Keratinocyte (primary cell): Measurements from ENCODE around the gene WASF2. TPM values are rescaled to one million over a fixed set of nuclear protein-coding genes. Genes with fewer than 3 reads are reported as not detected.

Experiments used
- DNase-seq: peaks from one replicate; pipeline ENCODE4 v3.0.0-alpha.2; 2011; ENCODE audit warnings: low read depth, missing footprints, low spot score
- FAIRE-seq: peaks from 2 replicates; lab custom pipeline; 2011; peaks lifted over from hg19 to GRCh38; lab: Jason Lieb, UNC
- H2AFZ ChIP-seq: 2 replicates; pipeline ENCODE4 v1.6.0; 2012; ENCODE audit warnings: low read length, control low read depth, inconsistent platforms; ENCODE audit not compliant: control insufficient read depth
- H3K27ac ChIP-seq: 2 replicates; pipeline ENCODE4 v1.5.1; 2011; ENCODE audit warnings: low read length; ENCODE audit not compliant: control insufficient read depth, insufficient read depth
- H3K27me3 ChIP-seq: 3 replicates; pipeline ENCODE4 v1.6.0; 2011; ENCODE audit warnings: low read length; ENCODE audit not compliant: control insufficient read depth, insufficient read depth; ENCODE audit errors: extremely low read depth
- H3K36me3 ChIP-seq, 2 experiments: 2 replicates in 1 of 2; 3 replicates in 1 of 2; pipeline ENCODE4 v1.5.1; 2011; ENCODE audit warnings: low read length in 2 of 2, mild to moderate bottlenecking in 1 of 2; ENCODE audit not compliant: control insufficient read depth in 2 of 2, insufficient read depth in 2 of 2; ENCODE audit errors: extremely low read depth in 1 of 2
- H3K4me1 ChIP-seq: 3 replicates; pipeline ENCODE4 v1.5.1; 2011; ENCODE audit warnings: low read length; ENCODE audit not compliant: control insufficient read depth, insufficient read depth; ENCODE audit errors: extremely low read depth
- H3K4me2 ChIP-seq: 3 replicates; pipeline ENCODE4 v1.6.0; 2011; ENCODE audit warnings: low read depth, low read length; ENCODE audit not compliant: control insufficient read depth, insufficient read depth; ENCODE audit errors: extremely low read depth
- H3K4me3 ChIP-seq, 3 experiments: fragments of 200-600 bp in 1 of 3; sonication (generic) in 1 of 3; 2 replicates in 2 of 3; 3 replicates in 1 of 3; pipeline ENCODE4 v1.5.1; 2011 to 2016; ENCODE audit warnings: low read length in 3 of 3, mild to moderate bottlenecking in 3 of 3, control low read depth in 2 of 3, inconsistent platforms in 1 of 3, low read depth in 1 of 3, mixed read lengths in 1 of 3, mixed run types in 1 of 3, moderate library complexity in 1 of 3; ENCODE audit not compliant: control insufficient read depth in 2 of 3, insufficient read depth in 2 of 3; ENCODE audit errors: extremely low read depth in 1 of 3
- H3K79me2 ChIP-seq: 2 replicates; pipeline ENCODE4 v1.6.0; 2012; ENCODE audit warnings: low read length; ENCODE audit not compliant: control insufficient read depth, insufficient read depth
- H3K9ac ChIP-seq: 3 replicates; pipeline ENCODE4 v1.6.0; 2011; ENCODE audit warnings: low read length; ENCODE audit not compliant: control insufficient read depth, insufficient read depth; ENCODE audit errors: extremely low read depth
- H3K9me1 ChIP-seq: 3 replicates; pipeline ENCODE4 v1.6.0; 2011; ENCODE audit warnings: low read length; ENCODE audit not compliant: control insufficient read depth, insufficient read depth; ENCODE audit errors: extremely low read depth
- H3K9me3 ChIP-seq: 2 replicates; pipeline ENCODE4 v1.5.1; 2012; ENCODE audit warnings: low read depth, low read length; ENCODE audit not compliant: control insufficient read depth
- H4K20me1 ChIP-seq: 3 replicates; pipeline ENCODE4 v1.6.0; 2011; ENCODE audit warnings: low read length; ENCODE audit not compliant: control insufficient read depth, insufficient read depth; ENCODE audit errors: extremely low read depth
- CTCF ChIP-seq, 3 experiments: IDR thresholded peaks in 1 of 3; conservative IDR thresholded peaks in 1 of 3; optimal IDR thresholded peaks in 1 of 3; 2 replicates in 2 of 3; 3 replicates in 1 of 3; pipeline versions ENCODE3 to v1.5.1; 2011; ENCODE audit warnings: low read length in 3 of 3, mild to moderate bottlenecking in 3 of 3, moderate library complexity in 2 of 3, control low read depth in 1 of 3, inconsistent platforms in 1 of 3; ENCODE audit not compliant: insufficient read depth in 2 of 3; ENCODE audit errors: extremely low read depth in 1 of 3
- EZH2 ChIP-seq: IDR thresholded peaks from one replicate; pipeline ENCODE4 v1.6.1; 2012; ENCODE audit warnings: inconsistent platforms, mild to moderate bottlenecking, low read length, moderate library complexity
- dilution Hi-C: fragments of 300-500 bp; cut with MboI; formaldehyde crosslinking; loops from one replicate; pipeline ENCODE4 v1.7.0; 2020; ENCODE audit warnings: low sequenced_read_pairs; ENCODE audit not compliant: extremely low pct_ligation_motif_present
- polyA plus RNA-seq, 5 experiments: library from polyadenylated mRNA; depleted of rRNA in 3 of 5; stranded (reverse) in 3 of 5; stranded (forward) in 1 of 5; unstranded in 1 of 5; fragments of >200 nt; gene quantifications; 1 replicate in 1 of 5; 2 replicates in 3 of 5; 3 replicates in 1 of 5; pipeline versions ENCODE4 v1.2.1 to v1.2.3, GENCODE V29; 2011 to 2012; ENCODE audit warnings: missing spikeins in 2 of 5, low read depth in 1 of 5, low replicate concordance in 1 of 5

The WASF2 gene
- polyA plus RNA-seq, 1 donor (not counting 4 experiments of a cell fraction or from before 2014, with no cell fraction given): 42.9 TPM

GRCh38 chr1:27530192-27530591 is 40.2 kb upstream of the WASF2 start:
- no peak overlapping the region for H3K27ac ChIP-seq
- no peak overlapping the region for H2AFZ ChIP-seq
- no peaks in the 10 kb centered on the region for H3K27me3 ChIP-seq
- peaks cover 47% of the 10 kb centered on the region for H3K4me1 ChIP-seq
- no peak overlapping the region for H3K4me3 ChIP-seq
- no peaks in the 10 kb centered on the region for H4K20me1 ChIP-seq
- H3K79me2 ChIP-seq: no peaks in the 10 kb centered on the region
- dilution Hi-C loops: no loop called here
- no peak overlapping the region for H3K4me2 ChIP-seq
- FAIRE-seq: no peak
- no peak overlapping the region for H3K9ac ChIP-seq
- peaks cover 0 to 14% of the 10 kb centered on the region in 2 experiments for H3K36me3 ChIP-seq
- DNase-seq: no peak
- TF ChIP-seq CTCF (optimal IDR thresholded peaks at IDR 0.05 in 1 of 3, IDR thresholded peaks at IDR 0.05 in 1 of 3, conservative IDR thresholded peaks at IDR 0.05 in 1 of 3; ENCODE audit: extremely low read depth in 1 of 3, insufficient read depth in 2 of 3, low read length in 3 of 3) (no peak), EZH2 (no peak)
- H3K9me3 ChIP-seq: no peaks in the 10 kb centered on the region
- H3K9me1 ChIP-seq: no peaks in the 10 kb centered on the region

GRCh38 chr1:27529704-27530018 is 39.7 kb upstream of the WASF2 start:
- no peaks in the 10 kb centered on the region for H3K9me3 ChIP-seq
- H2AFZ ChIP-seq: no peak overlapping the region
- no peak for DNase-seq
- H3K4me2 ChIP-seq: no peak overlapping the region
- H3K4me3 ChIP-seq: no peak overlapping the region
- no peaks in the 10 kb centered on the region for H3K9me1 ChIP-seq
- peaks cover 0 to 12% of the 10 kb centered on the region in 2 experiments for H3K36me3 ChIP-seq
- H3K27ac ChIP-seq: peak overlapping the region; percentile 62
- H3K27me3 ChIP-seq: no peaks in the 10 kb centered on the region
- dilution Hi-C loops: no loop called here
- peaks cover 45% of the 10 kb centered on the region for H3K4me1 ChIP-seq
- no peak for TF ChIP-seq CTCF (optimal IDR thresholded peaks at IDR 0.05 in 1 of 3, IDR thresholded peaks at IDR 0.05 in 1 of 3, conservative IDR thresholded peaks at IDR 0.05 in 1 of 3; ENCODE audit: extremely low read depth in 1 of 3, insufficient read depth in 2 of 3, low read length in 3 of 3)
- no peak for FAIRE-seq
- no peaks in the 10 kb centered on the region for H3K79me2 ChIP-seq
- peak overlapping the region; percentile 87 for H3K9ac ChIP-seq
- no peaks in the 10 kb centered on the region for H4K20me1 ChIP-seq
